Right renal pelvis (tissue), 4 donors: ENCODE data around the gene SLC45A1. TPM values are rescaled to one million over a fixed set of nuclear protein-coding genes. Genes with fewer than 3 reads are reported as not detected.

Experiments
- DNase-seq, 4 donors: peaks; one replicate each; pipeline ENCODE4 v3.0.0-alpha.2; 2013; ENCODE audit warnings: low read depth in 4 of 4, low spot score in 3 of 4, missing footprints in 1 of 4
- polyA plus RNA-seq, 4 donors: library from polyadenylated mRNA; unstranded; fragments of 120-200 nt; gene quantifications; one replicate each; pipeline ENCODE4 v1.2.1, GENCODE V29; 2013; ENCODE audit not compliant: insufficient read length in 4 of 4

The SLC45A1 gene
- polyA plus RNA-seq, 4 donors: 3.9 to 4.5 (median 4.1) TPM

- no peak for DNase-seq
Measured at GRCh38 chr1:8381618-8382017, 63.7 kb downstream of the SLC45A1 start.

- no peak for DNase-seq
Measured at GRCh38 chr1:8382051-8382505, 64.2 kb downstream of the SLC45A1 start.

- no peak for DNase-seq
Measured at GRCh38 chr1:8382608-8383505, 64.9 kb downstream of the SLC45A1 start.

- no peak for DNase-seq
Measured at GRCh38 chr1:8384088-8384487, 66.2 kb downstream of the SLC45A1 start.

- DNase-seq: no peak
Measured at GRCh38 chr1:8384577-8384976, 66.7 kb downstream of the SLC45A1 start.

- no peak for DNase-seq
Measured at GRCh38 chr1:8386247-8386646, 68.3 kb downstream of the SLC45A1 start.

GRCh38 chr1:8388732-8389562 is 71.0 kb downstream of the SLC45A1 start:
- no peak for DNase-seq

GRCh38 chr1:8389958-8390535 is 72.1 kb downstream of the SLC45A1 start:
- DNase-seq: no peak

- DNase-seq: no peak
Measured at GRCh38 chr1:8390707-8391106, 72.8 kb downstream of the SLC45A1 start.

GRCh38 chr1:8392522-8392921 is 74.6 kb downstream of the SLC45A1 start:
- DNase-seq: no peak
